ENCODE data around the gene TAL2. TPM values are rescaled to one million over a fixed set of nuclear protein-coding genes. Genes with fewer than 3 reads are reported as not detected.

Gene TAL2
- total RNA-seq, 1 experiment from 2014 or later: not detected

DNA sequence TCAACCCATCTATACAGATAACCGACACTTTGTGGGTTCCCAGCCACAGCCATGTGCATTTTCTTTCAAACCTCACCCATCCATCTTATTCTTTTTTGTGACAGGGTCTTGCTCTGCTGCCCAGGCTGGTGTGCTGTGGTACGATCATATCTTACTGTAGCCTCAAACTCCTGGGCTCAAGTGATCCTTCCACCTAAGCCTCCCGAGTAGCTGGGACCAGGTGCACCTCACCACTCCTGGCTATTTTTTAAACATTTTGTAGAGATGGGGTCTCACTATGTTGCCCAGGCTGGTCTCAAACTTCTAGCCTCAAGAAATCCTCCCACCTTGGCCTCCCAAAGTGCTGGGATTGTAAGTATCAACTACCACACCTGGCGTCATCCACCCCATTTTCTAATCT, 24.7 kb downstream of the TAL2 start:
- Mint-ChIP-seq H3K4me1 (ENCODE audit: low read depth, unreplicated experiment) (no peaks in the 10 kb centered on the region), H3K9me3 (ENCODE audit: low read depth, unreplicated experiment) (no peaks in the 10 kb centered on the region), H3K27ac (ENCODE audit: unreplicated experiment) (no peak overlapping the region), H3K36me3 (ENCODE audit: insufficient read depth, unreplicated experiment) (no peaks in the 10 kb centered on the region), H3K4me3 (ENCODE audit: low read depth, unreplicated experiment) (no peak overlapping the region), H3K27me3 (ENCODE audit: unreplicated experiment) (no peaks in the 10 kb centered on the region)
- no peak for DNase-seq
- CTCF ChIA-PET: no interaction called here
- no TSS peak for BruUV-seq (replicated peaks)
- TF ChIP-seq, protein P1, sequence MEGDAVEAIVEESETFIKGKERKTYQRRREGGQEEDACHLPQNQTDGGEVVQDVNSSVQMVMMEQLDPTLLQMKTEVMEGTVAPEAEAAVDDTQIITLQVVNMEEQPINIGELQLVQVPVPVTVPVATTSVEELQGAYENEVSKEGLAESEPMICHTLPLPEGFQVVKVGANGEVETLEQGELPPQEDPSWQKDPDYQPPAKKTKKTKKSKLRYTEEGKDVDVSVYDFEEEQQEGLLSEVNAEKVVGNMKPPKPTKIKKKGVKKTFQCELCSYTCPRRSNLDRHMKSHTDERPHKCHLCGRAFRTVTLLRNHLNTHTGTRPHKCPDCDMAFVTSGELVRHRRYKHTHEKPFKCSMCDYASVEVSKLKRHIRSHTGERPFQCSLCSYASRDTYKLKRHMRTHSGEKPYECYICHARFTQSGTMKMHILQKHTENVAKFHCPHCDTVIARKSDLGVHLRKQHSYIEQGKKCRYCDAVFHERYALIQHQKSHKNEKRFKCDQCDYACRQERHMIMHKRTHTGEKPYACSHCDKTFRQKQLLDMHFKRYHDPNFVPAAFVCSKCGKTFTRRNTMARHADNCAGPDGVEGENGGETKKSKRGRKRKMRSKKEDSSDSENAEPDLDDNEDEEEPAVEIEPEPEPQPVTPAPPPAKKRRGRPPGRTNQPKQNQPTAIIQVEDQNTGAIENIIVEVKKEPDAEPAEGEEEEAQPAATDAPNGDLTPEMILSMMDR (IDR thresholded peaks at IDR 0.05; ENCODE audit: unreplicated experiment): no peak
- intact Hi-C loops (cut with micrococcal nuclease; ENCODE audit: unreplicated experiment): no loop called here

DNA sequence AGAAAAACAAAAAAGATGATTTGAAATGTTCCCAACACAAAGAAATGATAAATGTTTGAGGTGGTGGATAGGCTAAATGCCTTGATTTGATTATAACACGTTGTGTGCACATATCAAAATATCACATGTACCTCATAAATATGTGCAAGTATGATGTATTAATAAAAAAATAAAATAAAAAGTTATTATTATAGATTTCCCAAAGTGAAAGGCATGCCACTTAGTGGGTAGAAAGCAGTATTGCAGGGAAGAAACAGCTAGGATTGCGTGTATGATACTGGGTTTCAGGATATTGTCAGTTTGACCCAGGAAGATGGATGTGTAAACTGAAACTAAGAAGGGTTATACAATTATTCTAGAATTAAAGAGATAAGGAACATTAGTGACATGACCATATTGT, 28.5 kb downstream of the TAL2 start:
- Mint-ChIP-seq H3K9me3 (ENCODE audit: low read depth, unreplicated experiment) (no peaks in the 10 kb centered on the region), H3K36me3 (ENCODE audit: insufficient read depth, unreplicated experiment) (peaks cover 18% of the 10 kb centered on the region), H3K27ac (ENCODE audit: unreplicated experiment) (no peak overlapping the region), H3K27me3 (ENCODE audit: unreplicated experiment) (no peaks in the 10 kb centered on the region), H3K4me3 (ENCODE audit: low read depth, unreplicated experiment) (no peak overlapping the region), H3K4me1 (ENCODE audit: low read depth, unreplicated experiment) (peaks cover 12% of the 10 kb centered on the region)
- no TSS peak for BruUV-seq (replicated peaks)
- no peak for DNase-seq
- intact Hi-C loops (cut with micrococcal nuclease; ENCODE audit: unreplicated experiment): loop anchor here (10.0 kb wide), 1 partner anchor 56 kb away; no protein-coding TSS in a partner anchor
- CTCF ChIA-PET: no interaction called here
- TF ChIP-seq, protein P1 (IDR thresholded peaks at IDR 0.05; ENCODE audit: unreplicated experiment): no peak

DNA sequence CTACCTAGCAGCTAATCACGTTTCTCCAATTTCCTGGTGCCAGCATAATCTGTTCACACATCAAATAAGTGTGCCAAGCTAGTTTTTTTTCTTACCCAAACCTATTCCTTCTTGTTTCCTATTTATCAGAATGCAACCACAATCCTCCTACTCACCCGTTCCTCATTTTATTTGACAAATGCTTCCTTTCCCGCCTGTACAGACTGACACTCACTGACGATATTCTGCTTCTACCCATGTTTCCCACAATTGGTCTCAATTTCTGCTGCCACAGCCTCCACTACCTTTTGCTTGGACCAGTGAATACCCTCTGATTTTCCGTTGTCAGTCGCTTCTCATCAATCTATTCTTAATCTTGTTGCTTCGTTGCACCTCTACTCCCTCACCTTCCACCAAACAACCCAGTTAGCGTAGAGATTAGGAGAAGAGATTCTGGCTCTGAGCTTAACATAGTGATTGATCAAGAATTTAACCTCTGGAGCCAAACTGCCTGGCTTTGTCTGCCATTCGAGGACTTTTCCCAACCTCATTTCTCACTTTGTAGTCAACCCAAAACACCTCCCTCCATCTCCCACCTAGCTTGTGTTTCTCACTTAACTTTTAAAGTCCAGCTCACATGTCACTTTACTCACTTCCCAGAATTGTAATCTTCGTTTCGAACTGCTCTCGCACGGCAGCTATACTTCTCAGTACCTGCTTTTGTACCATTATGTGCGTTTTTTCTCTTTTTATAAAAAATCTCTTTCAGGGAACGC, 31.4 kb downstream of the TAL2 start:
- DNase-seq: no peak
- Mint-ChIP-seq H3K4me3 (ENCODE audit: low read depth, unreplicated experiment) (peak overlapping the region; percentile 63), H3K27ac (ENCODE audit: unreplicated experiment) (no peak overlapping the region), H3K9me3 (ENCODE audit: low read depth, unreplicated experiment) (no peaks in the 10 kb centered on the region), H3K27me3 (ENCODE audit: unreplicated experiment) (no peaks in the 10 kb centered on the region), H3K4me1 (ENCODE audit: low read depth, unreplicated experiment) (peaks cover 12% of the 10 kb centered on the region), H3K36me3 (ENCODE audit: insufficient read depth, unreplicated experiment) (peaks cover 18% of the 10 kb centered on the region)
- TF ChIP-seq, protein P1 (IDR thresholded peaks at IDR 0.05; ENCODE audit: unreplicated experiment): no peak
- BruUV-seq (replicated peaks): no TSS peak
- CTCF ChIA-PET: no interaction called here
- intact Hi-C loops (cut with micrococcal nuclease; ENCODE audit: unreplicated experiment): loop anchor here (10.0 kb wide), 1 partner anchor 59 kb away; no protein-coding TSS in a partner anchor

DNA sequence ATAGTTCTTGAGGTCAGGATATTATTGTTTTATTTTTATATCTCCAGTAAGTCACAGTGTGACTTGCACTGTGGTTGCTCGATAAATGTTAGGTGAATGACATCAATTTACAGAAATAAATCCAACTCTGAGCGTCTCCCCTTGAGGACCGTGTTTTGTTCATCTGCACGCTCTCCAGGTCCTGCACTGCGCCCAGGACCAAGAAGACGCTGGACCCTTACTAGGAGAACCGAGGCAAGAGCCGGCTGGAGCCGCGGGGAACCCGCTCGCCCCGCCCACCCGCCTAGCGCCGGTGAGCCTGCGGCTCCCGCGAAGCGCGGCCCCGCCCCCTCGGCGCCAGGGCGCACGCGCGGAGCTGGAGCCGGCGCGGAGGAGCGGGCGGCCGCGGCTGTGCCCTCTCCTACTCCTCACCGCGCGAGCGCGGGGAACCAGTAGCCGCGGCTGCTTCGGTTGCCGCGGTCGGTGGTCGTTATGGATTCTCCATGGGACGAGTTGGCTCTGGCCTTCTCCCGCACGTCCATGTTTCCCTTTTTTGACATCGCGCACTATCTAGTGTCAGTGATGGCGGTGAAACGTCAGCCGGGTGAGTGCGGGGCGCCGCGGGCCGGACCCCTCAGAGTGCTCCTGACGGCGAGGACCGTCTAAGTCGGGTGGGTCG, 32.1 kb downstream of the TAL2 start, which contains the start of gene TMEM38B:
Gene TMEM38B (plus strand): TSS at position 352 of the 658 bp plus-strand sequence. CDS start 120 bp downstream, at position 472.
- no peaks in the 10 kb centered on the region for H3K27me3 Mint-ChIP-seq (ENCODE audit: unreplicated experiment)

More for the DNA sequence above, 32.1 kb downstream of the TAL2 start, which contains the start of gene TMEM38B:
- Mint-ChIP-seq H3K4me3 (ENCODE audit: low read depth, unreplicated experiment) (peak within 1 kb of the TSS; percentile 63), H3K27ac (ENCODE audit: unreplicated experiment) (peak within 1 kb of the TSS; percentile 60), H3K4me1 (ENCODE audit: low read depth, unreplicated experiment) (peaks cover 12% of the 10 kb centered on the region), H3K9me3 (ENCODE audit: low read depth, unreplicated experiment) (no peaks in the 10 kb centered on the region), H3K36me3 (ENCODE audit: insufficient read depth, unreplicated experiment) (peaks cover 18% of the 10 kb centered on the region)
- DNase-seq: peak; percentile 80
- TF ChIP-seq, protein P1 (IDR thresholded peaks at IDR 0.05; ENCODE audit: unreplicated experiment): no peak
- intact Hi-C loops (cut with micrococcal nuclease; ENCODE audit: unreplicated experiment): loop anchor here (10.0 kb wide), 1 partner anchor 60 kb away; no protein-coding TSS in a partner anchor
- BruUV-seq (replicated peaks): no TSS peak
- CTCF ChIA-PET: no interaction called here

Measured in Calu3 (cell line).